CD14-positive monocyte (primary cell): Measurements from ENCODE around the gene VRK3. TPM values are rescaled to one million over a fixed set of nuclear protein-coding genes. Genes with fewer than 3 reads are reported as not detected.

Source experiments
- DNase-seq, 3 donors: peaks; one replicate each; pipeline ENCODE4 v3.0.0-alpha.2; 2011 to 2022
- H2AFZ ChIP-seq: 2 replicates; pipeline ENCODE4 v1.6.0; 2012; ENCODE audit warnings: mild to moderate bottlenecking, low read depth, low read length, inconsistent platforms; ENCODE audit not compliant: insufficient read depth, poor library complexity, severe bottlenecking
- H3K27ac ChIP-seq, 2 donors: 1 replicate in 1 of 2; 2 replicates in 1 of 2; pipeline ENCODE4 v1.5.1; 2012 to 2013; ENCODE audit warnings: low read length in 2 of 2, control low read depth in 1 of 2, inconsistent platforms in 1 of 2, low read depth in 1 of 2, mild to moderate bottlenecking in 1 of 2
- H3K27me3 ChIP-seq, 2 donors: one replicate each; pipeline versions ENCODE4 v1.6.0 to v1.6.1; 2011 to 2013; ENCODE audit warnings: low read length in 2 of 2; ENCODE audit not compliant: control insufficient read depth in 2 of 2, insufficient read depth in 2 of 2
- H3K36me3 ChIP-seq, 2 donors: replicated peaks in 1 of 2; 1 replicate in 1 of 2; 2 replicates in 1 of 2; pipeline versions ENCODE4 v1.5.1 to v1.6.1; 2012 to 2013; ENCODE audit warnings: low read length in 2 of 2, control low read depth in 1 of 2, inconsistent platforms in 1 of 2, mild to moderate bottlenecking in 1 of 2; ENCODE audit not compliant: insufficient read depth in 2 of 2, control insufficient read depth in 1 of 2
- H3K4me1 ChIP-seq, 2 donors: 1 replicate in 1 of 2; 2 replicates in 1 of 2; pipeline versions ENCODE4 v1.5.1 to v1.6.1; 2012 to 2013; ENCODE audit warnings: low read length in 2 of 2, control low read depth in 1 of 2, inconsistent platforms in 1 of 2, mild to moderate bottlenecking in 1 of 2, moderate library complexity in 1 of 2; ENCODE audit not compliant: insufficient read depth in 2 of 2, control insufficient read depth in 1 of 2
- H3K4me2 ChIP-seq: replicated peaks from 2 replicates; pipeline ENCODE3; 2012; ENCODE audit warnings: low read length, moderate library complexity, mild to moderate bottlenecking; ENCODE audit not compliant: poor library complexity, severe bottlenecking; ENCODE audit errors: extremely low read depth
- H3K4me3 ChIP-seq, 3 experiments: fragments of 200-600 bp in 1 of 3; sonication (generic) in 1 of 3; replicated peaks in 1 of 3; 1 replicate in 2 of 3; 2 replicates in 1 of 3; pipeline ENCODE4 v1.5.1; 2011 to 2013; ENCODE audit warnings: low read length in 3 of 3, mild to moderate bottlenecking in 3 of 3, control low read depth in 2 of 3, low read depth in 2 of 3, inconsistent platforms in 1 of 3, moderate library complexity in 1 of 3
- H3K79me2 ChIP-seq: 2 replicates; pipeline ENCODE4 v1.6.0; 2012; ENCODE audit warnings: mild to moderate bottlenecking, control low read depth, inconsistent platforms, low read length, moderate library complexity; ENCODE audit not compliant: insufficient read depth
- H3K9ac ChIP-seq: 2 replicates; pipeline ENCODE4 v1.6.0; 2017; ENCODE audit warnings: low read length, mild to moderate bottlenecking; ENCODE audit not compliant: insufficient read depth, poor library complexity, severe bottlenecking
- H3K9me3 ChIP-seq, 2 donors: replicated peaks in 1 of 2; 1 replicate in 1 of 2; 2 replicates in 1 of 2; pipeline versions ENCODE4 v1.5.1 to v1.6.1; 2012 to 2013; ENCODE audit warnings: low read length in 2 of 2, control low read depth in 1 of 2; ENCODE audit not compliant: control insufficient read depth in 1 of 2, insufficient read depth in 1 of 2
- H4K20me1 ChIP-seq: 2 replicates; pipeline ENCODE4 v1.6.0; 2012; ENCODE audit warnings: mild to moderate bottlenecking, low read length, control low read depth, moderate library complexity; ENCODE audit not compliant: insufficient read depth
- H3K27ac Mint-ChIP-seq, 7 donors: one replicate each; pipeline ENCODE4 v1.8.0; 2020; ENCODE audit warnings: mild to moderate bottlenecking in 7 of 7, mixed read lengths in 7 of 7, moderate library complexity in 6 of 7, inconsistent platforms in 2 of 7
- H3K27me3 Mint-ChIP-seq, 3 donors: one replicate each; pipeline ENCODE4 v1.8.0; 2021 to 2022; ENCODE audit warnings: low read depth in 3 of 3, mild to moderate bottlenecking in 3 of 3, mixed read lengths in 3 of 3, moderate library complexity in 3 of 3, inconsistent platforms in 1 of 3
- H3K36me3 Mint-ChIP-seq, 2 donors: one replicate each; pipeline ENCODE4 v1.8.0; 2020; ENCODE audit warnings: mixed read lengths in 2 of 2, inconsistent platforms in 1 of 2, mild to moderate bottlenecking in 1 of 2
- H3K4me1 Mint-ChIP-seq: one replicate; pipeline ENCODE4 v1.8.0; 2020; ENCODE audit warnings: mild to moderate bottlenecking, mixed read lengths
- H3K4me3 Mint-ChIP-seq, 2 donors: one replicate each; pipeline ENCODE4 v1.8.0; 2020; ENCODE audit warnings: mild to moderate bottlenecking in 2 of 2, mixed read lengths in 2 of 2, moderate library complexity in 1 of 2
- H3K9me3 Mint-ChIP-seq, 7 donors: one replicate each; pipeline ENCODE4 v1.8.0; 2020 to 2022; ENCODE audit warnings: mixed read lengths in 7 of 7, mild to moderate bottlenecking in 6 of 7, moderate library complexity in 6 of 7, inconsistent platforms in 2 of 7
- WGBS: methylation state at CpG from one replicate; pipeline ENCODE4 v1.1.5; 2013; ENCODE audit warnings: missing lambda C conversion rate; ENCODE audit not compliant: insufficient coverage; 5-methylcytosine and 5-hydroxymethylcytosine counted together
- intact Hi-C, 2 donors: fragments of 100-400 bp; cut with micrococcal nuclease; formaldehyde crosslinking; loops; one replicate each; pipeline versions ENCODE4 v1.15.0 to v1.15.1; 2023
- polyA plus RNA-seq, 3 donors: library from polyadenylated mRNA; depleted of rRNA in 1 of 3; unstranded in 2 of 3; stranded (reverse) in 1 of 3; fragments of 300-500 nt in 2 of 3; fragments of >200 nt in 1 of 3; fragmentation: Illumina TruSeq in 2 of 3; gene quantifications; 1 replicate in 2 of 3; 2 replicates in 1 of 3; pipeline ENCODE4 v1.2.3, GENCODE V29; 2012 to 2021
- TF ChIP-seq, protein P1 (sequence below): fragments of 200-600 bp; IDR thresholded peaks from one replicate; pipeline ENCODE4 v1.8.0; 2022; ENCODE audit warnings: antibody characterized with exemption, mild to moderate bottlenecking

Gene VRK3
- polyA plus RNA-seq, 3 donors, result 42.8 to 47.3 (median 46.8) TPM

DNA sequence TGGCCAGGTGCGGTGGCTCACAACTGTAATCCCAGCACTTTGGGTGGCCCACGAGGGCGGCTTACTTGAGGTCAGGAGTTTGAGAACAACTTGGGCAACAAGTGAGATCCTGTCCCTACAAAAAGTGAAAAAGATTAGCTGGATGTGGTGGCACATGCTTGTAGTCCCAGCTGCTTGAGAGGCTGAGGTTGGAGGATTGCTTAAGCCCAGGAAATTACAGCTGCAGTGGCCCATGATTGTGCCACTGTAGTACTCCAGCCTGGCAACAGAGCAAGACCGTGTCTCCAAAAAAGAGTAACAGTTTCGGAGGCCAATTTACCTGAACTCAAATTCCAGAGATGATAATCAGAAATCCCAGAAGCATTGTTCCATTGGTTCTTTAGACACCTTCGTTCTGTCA, 5.1 kb upstream of the VRK3 start:
- Histone ChIP-seq H3K27me3 (no peaks in the 10 kb centered on the region), H3K79me2 (peaks cover 51% of the 10 kb centered on the region), H3K9ac (no peak overlapping the region), H4K20me1 (peaks cover 3% of the 10 kb centered on the region), H3K9me3 (no peaks in the 10 kb centered on the region), H2AFZ (no peak overlapping the region), H3K4me2 (no peak overlapping the region), H3K27ac (peak overlapping the region in 1 of 2 donors; percentile 26), H3K36me3 (peaks cover 33 to 47% of the 10 kb centered on the region in 2 donors), H3K4me3 (no peak overlapping the region), H3K4me1 (peaks cover 16 to 22% of the 10 kb centered on the region in 2 donors)
- no peak for DNase-seq
- Mint-ChIP-seq H3K27me3 (peaks cover 0 to 6% (median 5%) of the 10 kb centered on the region in 3 donors), H3K4me1 (peaks cover 34% of the 10 kb centered on the region), H3K27ac (peak overlapping the region in 3 of 7 donors; percentile 40 to 58 (median 55)), H3K36me3 (peaks cover 40 to 48% of the 10 kb centered on the region in 2 donors), H3K4me3 (no peak overlapping the region), H3K9me3 (peaks cover 0 to 5% (median 2%) of the 10 kb centered on the region in 7 donors)
- WGBS, result 30% methylated on average over 6 of the region's 6 CpGs
- TF ChIP-seq, protein P1, sequence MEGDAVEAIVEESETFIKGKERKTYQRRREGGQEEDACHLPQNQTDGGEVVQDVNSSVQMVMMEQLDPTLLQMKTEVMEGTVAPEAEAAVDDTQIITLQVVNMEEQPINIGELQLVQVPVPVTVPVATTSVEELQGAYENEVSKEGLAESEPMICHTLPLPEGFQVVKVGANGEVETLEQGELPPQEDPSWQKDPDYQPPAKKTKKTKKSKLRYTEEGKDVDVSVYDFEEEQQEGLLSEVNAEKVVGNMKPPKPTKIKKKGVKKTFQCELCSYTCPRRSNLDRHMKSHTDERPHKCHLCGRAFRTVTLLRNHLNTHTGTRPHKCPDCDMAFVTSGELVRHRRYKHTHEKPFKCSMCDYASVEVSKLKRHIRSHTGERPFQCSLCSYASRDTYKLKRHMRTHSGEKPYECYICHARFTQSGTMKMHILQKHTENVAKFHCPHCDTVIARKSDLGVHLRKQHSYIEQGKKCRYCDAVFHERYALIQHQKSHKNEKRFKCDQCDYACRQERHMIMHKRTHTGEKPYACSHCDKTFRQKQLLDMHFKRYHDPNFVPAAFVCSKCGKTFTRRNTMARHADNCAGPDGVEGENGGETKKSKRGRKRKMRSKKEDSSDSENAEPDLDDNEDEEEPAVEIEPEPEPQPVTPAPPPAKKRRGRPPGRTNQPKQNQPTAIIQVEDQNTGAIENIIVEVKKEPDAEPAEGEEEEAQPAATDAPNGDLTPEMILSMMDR, result no peak
- intact Hi-C loops, result no loop called here

DNA sequence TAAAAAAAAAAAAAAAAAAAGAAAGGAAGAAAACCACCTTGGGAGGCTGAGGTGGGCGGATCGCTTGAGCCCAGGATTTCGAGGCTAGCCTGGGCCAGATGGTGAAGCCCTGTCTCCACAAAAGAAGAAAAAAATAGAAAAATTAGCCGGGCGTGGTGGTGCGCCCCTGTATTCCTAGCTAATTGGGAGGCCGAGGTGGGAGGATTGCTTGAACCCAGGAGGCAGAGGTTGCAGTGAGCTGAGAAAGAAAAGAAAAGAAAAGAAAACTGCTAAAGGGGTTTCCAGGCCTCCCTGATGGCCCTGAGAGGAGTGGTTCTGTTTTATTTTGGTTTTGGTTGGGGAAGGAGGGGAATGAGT, 1.4 kb upstream of the VRK3 start:
- Histone ChIP-seq H3K9me3 (no peaks in the 10 kb centered on the region), H4K20me1 (peaks cover 35% of the 10 kb centered on the region), H3K27me3 (no peaks in the 10 kb centered on the region), H3K9ac (peak overlapping the region; percentile 29), H3K36me3 (peaks cover 5 to 20% of the 10 kb centered on the region in 2 donors), H3K79me2 (peaks cover 77% of the 10 kb centered on the region), H3K27ac (peak overlapping the region in 1 of 2 donors; percentile 91), H3K4me2 (peak overlapping the region; percentile 81), H3K4me3 (peak overlapping the region in 2 of 3 experiments; percentile 76 to 97), H2AFZ (peak overlapping the region; percentile 66), H3K4me1 (peaks cover 24 to 34% of the 10 kb centered on the region in 2 donors)
- Mint-ChIP-seq H3K4me1 (peaks cover 48% of the 10 kb centered on the region), H3K27me3 (peaks cover 0 to 8% (median 5%) of the 10 kb centered on the region in 3 donors), H3K27ac (peak overlapping the region in 6 of 7 donors; percentile 37 to 100 (median 98)), H3K36me3 (peaks cover 7 to 16% of the 10 kb centered on the region in 2 donors), H3K9me3 (peaks cover 0 to 2% (median 0%) of the 10 kb centered on the region in 7 donors), H3K4me3 (peak overlapping the region; percentile 64 to 94)
- intact Hi-C loops, result loop anchor here in 1 of 2 donors (10.0 kb wide), 2 partner anchors 362 to 778 kb away; partner anchors contain the start of genes BCL2L12 and IRF3
- WGBS, result 87% methylated on average over 3 of the region's 7 CpGs
- TF ChIP-seq, protein P1, result no peak
- DNase-seq, result no peak
